Measurements from ENCODE around the gene GMPR. TPM values are rescaled to one million over a fixed set of nuclear protein-coding genes. Genes with fewer than 3 reads are reported as not detected.

GMPR gene
- total RNA-seq, 2 experiments from 2014 or later: 1.4 to 1.6 TPM

DNA sequence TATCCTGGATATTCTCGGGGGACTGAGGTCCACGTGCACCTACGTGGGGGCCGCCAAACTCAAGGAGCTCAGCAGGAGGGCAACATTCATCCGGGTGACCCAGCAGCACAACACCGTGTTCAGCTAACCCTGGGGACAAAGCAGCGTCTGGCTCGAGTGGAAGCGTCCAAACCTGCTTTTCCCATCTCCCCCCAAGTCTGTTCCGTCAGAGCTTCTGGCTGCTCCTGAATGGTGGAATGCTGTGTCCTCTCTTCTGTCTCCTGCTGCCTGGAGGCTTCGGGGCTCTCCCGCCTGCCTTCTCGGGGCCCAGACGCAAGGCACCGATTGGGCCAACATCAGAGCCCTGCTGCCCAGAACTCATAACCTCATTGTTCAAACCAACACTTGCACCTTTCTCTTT is 56.7 kb downstream of the GMPR start:
- intact Hi-C loops (cut with DNase I, micrococcal nuclease): no loop called here
- CTCF ChIA-PET: no interaction called here

DNA sequence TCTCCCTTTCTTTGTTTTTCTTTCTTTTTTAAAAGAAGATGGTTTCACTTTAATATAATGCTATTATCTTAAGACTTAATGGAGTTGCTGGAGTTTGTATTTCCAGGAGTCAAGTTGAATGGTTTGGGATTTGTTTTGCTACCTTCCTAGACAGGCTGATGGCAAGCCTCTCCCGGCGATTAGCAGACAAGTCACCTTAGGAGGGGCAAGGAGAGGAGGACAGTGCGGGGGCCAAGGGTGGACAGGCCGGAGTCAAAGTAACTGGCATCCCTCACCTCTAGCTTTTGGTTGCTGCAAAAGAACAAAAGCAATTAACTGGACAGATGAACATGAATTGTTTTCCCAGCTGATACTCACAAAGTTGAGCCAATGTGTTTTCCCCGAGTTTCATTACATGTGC is 57.1 kb downstream of the GMPR start:
- intact Hi-C loops (cut with DNase I, micrococcal nuclease): no loop called here
- Mint-ChIP-seq H3K4me1 (no peaks in the 10 kb centered on the region), H3K4me3 (no peak overlapping the region), H3K36me3 (ENCODE audit: low read depth) (no peaks in the 10 kb centered on the region), H3K27me3 (no peaks in the 10 kb centered on the region), H3K27ac (no peak overlapping the region), H3K9me3 (ENCODE audit: low read depth) (no peaks in the 10 kb centered on the region)
- no peak for ATAC-seq
- DNase-seq: no peak
- POLR2A ChIA-PET: no interaction called here
- CTCF ChIA-PET: no interaction called here

More for the DNA sequence above, 56.7 kb downstream of the GMPR start:
- H3K4me1 Mint-ChIP-seq: no peaks in the 10 kb centered on the region
- DNase-seq: no peak
- no peaks in the 10 kb centered on the region for H3K36me3 Mint-ChIP-seq (ENCODE audit: low read depth)
- POLR2A ChIA-PET: no interaction called here
- H3K27me3 Mint-ChIP-seq: no peaks in the 10 kb centered on the region
- ATAC-seq: no peak
- H3K4me3 Mint-ChIP-seq: no peak overlapping the region
- H3K27ac Mint-ChIP-seq: no peak overlapping the region
- H3K9me3 Mint-ChIP-seq (ENCODE audit: low read depth): no peaks in the 10 kb centered on the region

DNA sequence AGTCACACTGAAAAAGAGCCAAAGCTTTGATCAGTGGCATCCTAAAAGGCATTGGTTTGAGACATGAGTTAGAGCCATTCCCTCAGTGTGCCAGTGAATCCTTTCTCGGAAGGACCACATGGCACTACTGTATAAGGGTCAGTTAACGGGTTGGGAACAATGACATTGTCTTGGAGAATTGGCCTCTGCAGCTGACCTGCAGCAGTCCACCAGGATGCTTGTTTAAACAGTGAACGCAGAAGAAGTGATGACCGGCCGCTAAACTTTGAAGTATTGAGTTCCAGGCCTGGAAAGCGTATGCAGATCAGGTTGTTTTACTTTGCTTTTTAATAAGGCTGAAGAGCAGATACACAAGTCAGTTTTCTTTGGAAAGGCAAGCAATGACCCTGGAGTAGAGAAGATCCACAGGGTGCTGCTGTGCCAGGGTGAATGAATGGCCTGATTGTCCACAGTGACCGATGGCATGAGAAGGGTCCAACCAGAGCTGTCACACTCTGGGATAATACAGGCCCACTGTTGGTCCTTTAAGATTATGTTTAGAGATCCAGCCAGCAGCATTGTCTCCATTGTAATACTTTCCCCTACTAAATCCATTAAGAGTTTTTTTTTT is 57.8 kb downstream of the GMPR start:
- intact Hi-C loops (cut with DNase I, micrococcal nuclease): no loop called here
- Mint-ChIP-seq H3K27ac (no peak overlapping the region), H3K36me3 (ENCODE audit: low read depth) (no peaks in the 10 kb centered on the region), H3K9me3 (ENCODE audit: low read depth) (no peaks in the 10 kb centered on the region), H3K27me3 (no peaks in the 10 kb centered on the region), H3K4me1 (no peaks in the 10 kb centered on the region), H3K4me3 (no peak overlapping the region)
- ChIA-PET CTCF (no interaction called here), POLR2A (no interaction called here)
- ATAC-seq: no peak
- DNase-seq: no peak

DNA sequence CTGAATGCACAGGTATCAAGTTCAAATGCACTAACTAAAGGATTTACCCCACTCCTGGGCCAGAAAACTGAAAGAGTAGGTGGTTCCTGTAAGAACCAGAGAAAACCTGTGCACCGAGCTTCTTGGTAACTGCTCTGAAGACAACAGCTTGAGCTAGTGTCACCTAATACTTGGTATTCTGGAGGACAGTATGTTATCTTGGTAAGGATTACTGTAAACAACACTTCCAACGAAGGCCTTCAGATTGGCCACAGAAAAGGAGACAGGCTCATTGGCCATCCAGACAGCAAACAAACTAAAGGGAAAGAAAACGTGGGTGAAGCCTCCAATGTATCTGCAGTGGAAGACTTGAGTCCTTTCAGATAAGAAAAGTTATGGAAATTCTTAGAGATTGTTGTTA is 61.5 kb downstream of the GMPR start:
- no peak for DNase-seq
- no peak for ATAC-seq
- H3K36me3 Mint-ChIP-seq (ENCODE audit: low read depth): peaks cover 4% of the 10 kb centered on the region
- POLR2A ChIA-PET: no interaction called here
- no peaks in the 10 kb centered on the region for H3K4me1 Mint-ChIP-seq
- H3K27me3 Mint-ChIP-seq: no peaks in the 10 kb centered on the region
- H3K9me3 Mint-ChIP-seq (ENCODE audit: low read depth): no peaks in the 10 kb centered on the region
- H3K27ac Mint-ChIP-seq: no peak overlapping the region
- CTCF ChIA-PET: interaction anchor here (0.5 to 1.1 kb wide), 2 partner anchors 13 to 334 kb away, joined by 3 read pairs; no protein-coding TSS in a partner anchor
- intact Hi-C loops (cut with DNase I, micrococcal nuclease): no loop called here
- H3K4me3 Mint-ChIP-seq: no peak overlapping the region

DNA sequence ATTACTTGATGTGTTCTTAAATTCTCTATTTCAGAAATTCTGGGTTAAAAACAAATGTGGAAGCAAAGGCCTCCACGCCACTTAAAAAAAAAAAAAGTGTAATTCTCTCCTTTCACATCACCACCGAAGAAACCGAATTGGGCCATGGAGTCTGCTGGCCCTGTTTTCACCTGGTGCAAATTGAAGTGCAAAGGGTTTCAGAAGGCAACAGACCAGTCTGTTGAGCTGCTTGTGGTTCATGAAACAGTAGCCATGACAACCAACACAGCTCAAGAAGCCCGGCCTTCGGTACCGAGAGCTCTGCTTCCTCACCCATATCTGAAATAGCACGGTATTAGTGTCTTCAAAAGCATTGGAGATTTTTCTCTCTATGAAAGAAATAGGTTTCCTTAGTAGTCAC is 63.1 kb downstream of the GMPR start:
- Mint-ChIP-seq H3K27me3 (no peaks in the 10 kb centered on the region), H3K36me3 (ENCODE audit: low read depth) (peaks cover 11% of the 10 kb centered on the region), H3K4me1 (peaks cover 5% of the 10 kb centered on the region), H3K27ac (no peak overlapping the region), H3K4me3 (no peak overlapping the region), H3K9me3 (ENCODE audit: low read depth) (no peaks in the 10 kb centered on the region)
- intact Hi-C loops (cut with DNase I, micrococcal nuclease): no loop called here
- CTCF ChIA-PET: interaction anchor here (0.6 kb wide), 1 partner anchor 30 kb away, joined by 3 read pairs; no protein-coding TSS in a partner anchor
- POLR2A ChIA-PET: no interaction called here
- ATAC-seq: no peak
- no peak for DNase-seq

DNA sequence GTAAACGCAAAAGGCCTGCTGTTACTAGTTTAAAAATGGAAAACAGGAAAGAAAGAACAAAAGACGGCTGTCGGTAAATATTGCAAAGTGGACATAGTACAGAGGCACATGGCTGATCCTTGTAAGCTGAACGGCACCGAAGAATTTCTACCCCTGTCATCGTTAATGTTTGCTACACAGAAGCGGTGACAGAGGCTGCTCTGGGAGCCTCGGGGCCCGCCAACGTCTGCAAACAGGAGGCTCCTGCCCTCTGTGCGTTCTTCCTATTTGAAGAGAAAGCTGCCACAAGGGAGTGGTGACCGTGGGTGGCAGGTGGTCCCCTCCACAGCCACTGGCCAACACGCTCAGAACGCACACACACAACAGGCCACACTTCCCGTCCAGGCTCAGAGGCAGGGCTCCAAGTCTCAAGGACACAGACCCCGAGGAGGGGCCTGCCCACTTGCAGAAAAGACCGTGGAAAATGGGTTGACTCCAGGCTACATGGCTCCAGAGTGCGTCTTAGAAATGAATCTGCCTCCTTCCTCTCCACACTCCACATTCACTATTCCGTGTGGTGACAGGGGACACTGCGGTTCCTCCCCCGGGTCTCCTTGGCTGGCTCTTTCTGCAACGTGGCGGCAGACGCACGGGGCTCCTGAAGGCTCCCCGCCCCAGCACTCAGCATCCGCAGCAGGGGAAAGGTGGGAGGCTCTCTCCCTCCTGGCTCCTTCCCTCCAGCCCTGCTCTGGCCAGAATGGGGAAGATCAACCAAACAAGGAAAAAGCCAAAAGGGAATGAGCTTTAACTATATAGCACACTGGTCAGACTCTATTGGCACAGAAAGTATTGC is 64.5 kb downstream of the GMPR start:
- DNase-seq (no peak), ATAC-seq (no peak)
- peaks cover 5% of the 10 kb centered on the region for H3K4me1 Mint-ChIP-seq
- POLR2A ChIA-PET: no interaction called here
- intact Hi-C loops (cut with DNase I, micrococcal nuclease): no loop called here
- no peak overlapping the region for H3K27ac Mint-ChIP-seq
- H3K36me3 Mint-ChIP-seq (ENCODE audit: low read depth): peaks cover 12% of the 10 kb centered on the region
- no peaks in the 10 kb centered on the region for H3K9me3 Mint-ChIP-seq (ENCODE audit: low read depth)
- no peaks in the 10 kb centered on the region for H3K27me3 Mint-ChIP-seq
- no peak overlapping the region for H3K4me3 Mint-ChIP-seq
- CTCF ChIA-PET: no interaction called here

DNA sequence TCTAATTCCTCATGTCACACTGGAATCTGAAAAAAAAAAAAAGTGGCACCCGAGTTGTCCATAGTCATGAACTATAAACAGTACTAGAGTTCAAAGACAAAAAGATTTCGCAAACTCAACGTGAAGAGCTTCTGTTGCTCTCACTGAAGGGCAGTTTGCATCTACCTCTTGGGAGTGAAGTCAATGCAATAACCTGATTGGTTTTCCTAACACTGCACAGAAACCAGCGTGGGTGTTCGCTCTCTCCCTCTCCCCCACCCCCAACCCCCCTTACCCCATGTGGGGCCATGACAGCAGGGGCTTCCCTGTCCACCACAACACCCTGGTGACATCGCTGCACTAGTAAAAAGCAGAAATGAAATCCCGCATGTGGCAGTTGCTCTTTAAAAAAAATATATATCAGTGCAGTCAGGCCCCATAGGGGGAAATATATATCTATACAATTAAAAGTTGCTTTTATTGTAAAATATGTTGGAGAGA is 66.9 kb downstream of the GMPR start:
- intact Hi-C loops (cut with DNase I, micrococcal nuclease): no loop called here
- Mint-ChIP-seq H3K36me3 (ENCODE audit: low read depth) (peaks cover 16% of the 10 kb centered on the region), H3K9me3 (ENCODE audit: low read depth) (no peaks in the 10 kb centered on the region), H3K4me1 (peaks cover 5% of the 10 kb centered on the region), H3K27me3 (no peaks in the 10 kb centered on the region), H3K4me3 (no peak overlapping the region), H3K27ac (no peak overlapping the region)
- DNase-seq (peak; percentile 49), ATAC-seq (peak; percentile 72)
- ChIA-PET CTCF (interaction anchor here (0.5 kb wide), 1 partner anchor 660 kb away, joined by 3 read pairs; no protein-coding TSS in a partner anchor), POLR2A (no interaction called here)

DNA sequence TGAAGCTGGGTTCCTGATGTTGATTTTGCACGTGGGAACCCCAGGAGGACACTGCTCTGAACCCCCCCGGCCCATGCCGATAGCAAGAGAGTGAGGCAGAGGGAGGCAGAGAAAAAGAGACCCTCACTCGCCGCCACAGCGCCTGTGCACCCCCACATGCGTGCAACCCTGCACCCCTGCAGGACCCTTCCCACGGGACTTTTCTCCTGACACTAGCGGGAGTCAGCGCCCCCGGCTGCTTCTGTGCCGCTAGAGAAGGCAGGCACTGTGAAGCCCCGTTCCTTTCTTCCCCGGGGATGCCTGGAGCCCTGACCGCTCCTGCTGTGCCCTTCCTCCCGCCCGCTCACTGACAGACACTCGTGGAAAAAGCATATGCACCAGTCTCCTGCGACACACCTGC is 67.4 kb downstream of the GMPR start:
- ATAC-seq (no peak), DNase-seq (no peak)
- no peaks in the 10 kb centered on the region for H3K9me3 Mint-ChIP-seq (ENCODE audit: low read depth)
- intact Hi-C loops (cut with DNase I, micrococcal nuclease): no loop called here
- H3K4me1 Mint-ChIP-seq: peaks cover 5% of the 10 kb centered on the region
- H3K27ac Mint-ChIP-seq: no peak overlapping the region
- peaks cover 16% of the 10 kb centered on the region for H3K36me3 Mint-ChIP-seq (ENCODE audit: low read depth)
- no peaks in the 10 kb centered on the region for H3K27me3 Mint-ChIP-seq
- ChIA-PET POLR2A (no interaction called here), CTCF (interaction anchor here (0.5 kb wide), 1 partner anchor 659 kb away, joined by 3 read pairs; no protein-coding TSS in a partner anchor)
- no peak overlapping the region for H3K4me3 Mint-ChIP-seq

DNA sequence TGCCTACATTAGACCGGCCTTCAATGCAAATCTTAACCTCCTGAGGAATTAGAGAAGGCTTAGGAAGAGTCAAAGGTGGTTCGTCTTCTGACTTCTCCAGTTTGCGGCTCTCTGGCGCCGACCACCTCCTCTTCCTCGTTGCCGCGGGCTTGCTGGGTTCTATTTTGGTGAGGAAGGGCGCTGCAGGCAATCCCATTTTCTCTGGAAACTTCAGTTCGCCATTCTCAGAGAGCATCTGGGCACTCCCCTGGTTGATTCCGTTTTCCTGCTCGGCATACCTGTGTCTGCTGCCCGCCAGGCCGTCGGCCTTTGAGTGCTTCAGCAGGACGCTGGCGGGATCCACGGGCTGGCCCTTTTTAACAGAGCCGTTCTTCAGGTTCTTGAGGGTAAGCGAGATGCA is 67.9 kb downstream of the GMPR start:
- Mint-ChIP-seq H3K9me3 (ENCODE audit: low read depth) (no peaks in the 10 kb centered on the region), H3K36me3 (ENCODE audit: low read depth) (peaks cover 16% of the 10 kb centered on the region), H3K4me1 (peaks cover 5% of the 10 kb centered on the region), H3K27me3 (no peaks in the 10 kb centered on the region), H3K4me3 (no peak overlapping the region), H3K27ac (no peak overlapping the region)
- DNase-seq: no peak
- intact Hi-C loops (cut with DNase I, micrococcal nuclease): no loop called here
- ChIA-PET CTCF (no interaction called here), POLR2A (no interaction called here)
- ATAC-seq: no peak

DNA sequence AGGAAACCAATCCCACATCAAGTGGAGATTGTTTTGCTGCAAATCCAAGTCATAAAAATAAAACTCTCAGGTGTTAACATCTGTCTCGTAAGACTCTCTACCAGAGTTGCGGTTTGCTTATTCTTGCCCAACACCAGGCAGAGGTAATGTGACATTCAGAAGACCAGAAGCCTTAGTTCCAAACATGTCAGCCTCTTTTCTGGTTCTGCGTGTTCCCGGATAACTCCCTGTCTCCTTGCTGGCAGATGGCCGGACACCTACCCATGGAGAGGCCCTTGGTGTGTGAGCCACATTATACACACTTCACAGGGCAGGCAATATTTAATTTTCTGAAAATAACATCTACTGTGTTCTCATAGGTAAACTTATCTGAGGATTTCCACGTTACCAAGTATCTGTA is 73.4 kb downstream of the GMPR start:
- intact Hi-C loops (cut with DNase I, micrococcal nuclease): no loop called here
- peaks cover under 1% of the 10 kb centered on the region for H3K4me1 Mint-ChIP-seq
- H3K36me3 Mint-ChIP-seq (ENCODE audit: low read depth): peaks cover 4% of the 10 kb centered on the region
- H3K27me3 Mint-ChIP-seq: no peaks in the 10 kb centered on the region
- ChIA-PET POLR2A (no interaction called here), CTCF (interaction anchor here (0.7 to 1.9 kb wide), 2 partner anchors 460 to 620 kb away, joined by 3 to 6 read pairs; no protein-coding TSS in a partner anchor)
- H3K27ac Mint-ChIP-seq: no peak overlapping the region
- H3K4me3 Mint-ChIP-seq: no peak overlapping the region
- DNase-seq (no peak), ATAC-seq (no peak)
- H3K9me3 Mint-ChIP-seq (ENCODE audit: low read depth): no peaks in the 10 kb centered on the region

DNA sequence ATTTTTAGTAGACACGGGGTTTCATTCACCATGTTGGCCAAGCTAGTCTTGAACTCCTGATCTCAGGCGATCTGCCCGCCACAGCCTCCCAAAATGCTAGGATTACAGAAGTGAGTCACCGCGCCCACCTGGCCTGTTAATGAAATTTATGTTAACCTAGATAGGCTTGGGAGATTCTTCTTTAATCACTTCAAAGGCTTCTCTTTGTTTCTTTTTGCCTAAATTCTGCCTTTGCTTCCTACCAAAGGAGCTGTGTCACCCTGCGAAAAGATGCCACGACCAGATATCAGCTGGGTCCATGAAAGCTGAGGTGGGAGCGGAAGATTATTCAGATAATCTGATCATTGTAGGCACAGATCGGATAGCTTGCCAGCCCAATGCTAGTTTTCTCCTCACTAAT is 75.3 kb downstream of the GMPR start:
- no peaks in the 10 kb centered on the region for H3K9me3 Mint-ChIP-seq (ENCODE audit: low read depth)
- no peak overlapping the region for H3K27ac Mint-ChIP-seq
- H3K4me3 Mint-ChIP-seq: no peak overlapping the region
- ChIA-PET POLR2A (no interaction called here), CTCF (interaction anchor here (0.8 to 1.2 kb wide), 2 partner anchors 23 to 28 kb away, joined by 3 read pairs; no protein-coding TSS in a partner anchor)
- ATAC-seq: no peak
- peaks cover 4% of the 10 kb centered on the region for H3K36me3 Mint-ChIP-seq (ENCODE audit: low read depth)
- no peak for DNase-seq
- intact Hi-C loops (cut with DNase I, micrococcal nuclease): no loop called here
- H3K4me1 Mint-ChIP-seq: peaks cover 18% of the 10 kb centered on the region
- H3K27me3 Mint-ChIP-seq: no peaks in the 10 kb centered on the region

DNA sequence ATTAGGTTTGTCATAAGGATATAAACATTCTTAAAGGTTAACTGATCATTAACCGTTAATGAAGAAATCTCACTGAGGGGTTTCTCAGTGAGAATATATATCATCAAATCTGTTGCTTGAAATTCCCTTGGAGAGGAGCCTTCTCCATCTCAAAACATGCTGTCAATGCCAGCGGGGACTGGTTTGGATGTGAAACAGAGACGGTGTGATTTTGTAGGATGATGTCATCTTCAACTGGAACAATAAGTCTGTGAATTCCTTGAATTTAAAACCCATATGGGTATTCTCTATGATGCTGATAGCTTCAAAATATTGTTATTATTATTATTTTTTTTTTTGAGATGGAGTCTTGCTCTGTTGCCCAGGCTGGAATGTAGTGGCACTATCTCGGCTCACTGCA is 75.9 kb downstream of the GMPR start:
- no peaks in the 10 kb centered on the region for H3K9me3 Mint-ChIP-seq (ENCODE audit: low read depth)
- ATAC-seq: no peak
- intact Hi-C loops (cut with DNase I, micrococcal nuclease): no loop called here
- peaks cover 24% of the 10 kb centered on the region for H3K4me1 Mint-ChIP-seq
- no peak for DNase-seq
- no peak overlapping the region for H3K27ac Mint-ChIP-seq
- ChIA-PET CTCF (no interaction called here), POLR2A (no interaction called here)
- H3K36me3 Mint-ChIP-seq (ENCODE audit: low read depth): peaks cover 2% of the 10 kb centered on the region
- no peak overlapping the region for H3K4me3 Mint-ChIP-seq
- H3K27me3 Mint-ChIP-seq: no peaks in the 10 kb centered on the region
